ENCODE measurements around the gene CPM. TPM values are rescaled to one million over a fixed set of nuclear protein-coding genes. Genes with fewer than 3 reads are reported as not detected.

CPM gene
- total and polyA plus RNA-seq, 4 donors = 14.2 to 65.0 (median 24.0) TPM

DNA sequence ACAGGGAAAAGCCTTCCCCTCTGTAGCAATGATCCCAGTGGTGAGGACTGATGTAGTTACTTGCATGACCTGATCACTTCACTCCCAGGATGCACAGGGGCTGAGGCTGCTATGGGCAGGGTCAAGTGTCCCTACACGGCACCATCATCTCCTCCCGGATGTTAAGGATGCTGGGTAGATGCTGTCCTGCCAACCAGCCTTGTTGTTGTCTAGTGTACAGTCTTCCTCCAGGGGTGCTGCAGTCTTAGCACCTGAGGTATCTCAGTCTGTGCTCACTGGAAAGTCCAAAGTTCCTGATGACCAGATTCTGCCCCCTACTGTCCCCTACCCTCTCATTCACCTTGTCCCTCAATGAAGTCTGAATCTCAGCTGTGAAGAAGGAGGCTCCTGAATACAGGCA, 20.1 kb downstream of the CPM start (continued):
- TF ChIP-seq TAF1 (conservative IDR thresholded peaks at IDR 0.05) (no peak), FOXA1 (IDR thresholded peaks at IDR 0.05) (no peak), EGR1 (IDR thresholded peaks at IDR 0.05; ENCODE audit: low read depth in 2 of 2) (no peak), YY1 (IDR thresholded peaks at IDR 0.05) (no peak), HNF4G (IDR thresholded peaks at IDR 0.05) (no peak), RAD21 (IDR thresholded peaks at IDR 0.05) (no peak), RXRA (IDR thresholded peaks at IDR 0.05) (no peak)
- TF ChIP-seq, protein P1, sequence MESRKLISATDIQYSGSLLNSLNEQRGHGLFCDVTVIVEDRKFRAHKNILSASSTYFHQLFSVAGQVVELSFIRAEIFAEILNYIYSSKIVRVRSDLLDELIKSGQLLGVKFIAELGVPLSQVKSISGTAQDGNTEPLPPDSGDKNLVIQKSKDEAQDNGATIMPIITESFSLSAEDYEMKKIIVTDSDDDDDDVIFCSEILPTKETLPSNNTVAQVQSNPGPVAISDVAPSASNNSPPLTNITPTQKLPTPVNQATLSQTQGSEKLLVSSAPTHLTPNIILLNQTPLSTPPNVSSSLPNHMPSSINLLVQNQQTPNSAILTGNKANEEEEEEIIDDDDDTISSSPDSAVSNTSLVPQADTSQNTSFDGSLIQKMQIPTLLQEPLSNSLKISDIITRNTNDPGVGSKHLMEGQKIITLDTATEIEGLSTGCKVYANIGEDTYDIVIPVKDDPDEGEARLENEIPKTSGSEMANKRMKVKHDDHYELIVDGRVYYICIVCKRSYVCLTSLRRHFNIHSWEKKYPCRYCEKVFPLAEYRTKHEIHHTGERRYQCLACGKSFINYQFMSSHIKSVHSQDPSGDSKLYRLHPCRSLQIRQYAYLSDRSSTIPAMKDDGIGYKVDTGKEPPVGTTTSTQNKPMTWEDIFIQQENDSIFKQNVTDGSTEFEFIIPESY (IDR thresholded peaks at IDR 0.05) = no peak

DNA sequence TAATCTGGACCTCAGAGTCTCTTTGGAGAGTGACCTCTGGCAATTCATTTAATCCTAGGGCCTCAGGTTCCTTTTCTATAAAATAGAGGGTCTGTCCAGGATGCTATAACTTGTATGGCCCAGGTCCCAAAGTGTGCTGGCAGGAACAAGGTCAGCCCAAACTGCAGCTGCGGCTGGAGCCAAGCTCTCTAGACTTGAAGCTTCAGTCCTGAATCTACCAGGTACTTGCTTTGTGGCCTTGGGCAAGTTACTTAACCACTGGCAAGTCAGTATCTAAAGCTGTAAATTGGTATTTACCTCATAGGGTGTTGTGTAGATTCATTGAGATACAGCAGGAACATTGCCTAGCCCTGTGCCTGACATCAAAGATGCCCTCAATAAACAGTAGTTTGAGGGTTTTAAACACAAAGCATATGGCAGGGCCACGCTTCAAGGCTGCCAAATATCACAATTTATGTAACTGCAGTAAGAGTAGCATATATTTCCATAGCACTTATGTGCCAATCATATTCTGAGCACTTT, 21.7 kb downstream of the CPM start:
- WGBS = 73% methylated on average over 2 of the region's 2 CpGs
- TF ChIP-seq RXRA (IDR thresholded peaks at IDR 0.05) (no peak), HNF4G (IDR thresholded peaks at IDR 0.05) (no peak), EGR1 (IDR thresholded peaks at IDR 0.05; ENCODE audit: low read depth in 2 of 2) (no peak), SP1 (IDR thresholded peaks at IDR 0.05) (no peak), FOXA2 (IDR thresholded peaks at IDR 0.05) (no peak), RAD21 (IDR thresholded peaks at IDR 0.05) (no peak), HNF4A (conservative IDR thresholded peaks at IDR 0.05) (no peak), TAF1 (conservative IDR thresholded peaks at IDR 0.05) (no peak), GABPA (IDR thresholded peaks at IDR 0.05 in 1 of 2, conservative IDR thresholded peaks at IDR 0.05 in 1 of 2) (no peak)
- TF ChIP-seq, protein P2, sequence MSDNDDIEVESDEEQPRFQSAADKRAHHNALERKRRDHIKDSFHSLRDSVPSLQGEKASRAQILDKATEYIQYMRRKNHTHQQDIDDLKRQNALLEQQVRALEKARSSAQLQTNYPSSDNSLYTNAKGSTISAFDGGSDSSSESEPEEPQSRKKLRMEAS (IDR thresholded peaks at IDR 0.05) = no peak
- TF ChIP-seq, protein P3, sequence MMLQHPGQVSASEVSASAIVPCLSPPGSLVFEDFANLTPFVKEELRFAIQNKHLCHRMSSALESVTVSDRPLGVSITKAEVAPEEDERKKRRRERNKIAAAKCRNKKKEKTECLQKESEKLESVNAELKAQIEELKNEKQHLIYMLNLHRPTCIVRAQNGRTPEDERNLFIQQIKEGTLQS (IDR thresholded peaks at IDR 0.05) = no peak
- TF ChIP-seq, protein P4, sequence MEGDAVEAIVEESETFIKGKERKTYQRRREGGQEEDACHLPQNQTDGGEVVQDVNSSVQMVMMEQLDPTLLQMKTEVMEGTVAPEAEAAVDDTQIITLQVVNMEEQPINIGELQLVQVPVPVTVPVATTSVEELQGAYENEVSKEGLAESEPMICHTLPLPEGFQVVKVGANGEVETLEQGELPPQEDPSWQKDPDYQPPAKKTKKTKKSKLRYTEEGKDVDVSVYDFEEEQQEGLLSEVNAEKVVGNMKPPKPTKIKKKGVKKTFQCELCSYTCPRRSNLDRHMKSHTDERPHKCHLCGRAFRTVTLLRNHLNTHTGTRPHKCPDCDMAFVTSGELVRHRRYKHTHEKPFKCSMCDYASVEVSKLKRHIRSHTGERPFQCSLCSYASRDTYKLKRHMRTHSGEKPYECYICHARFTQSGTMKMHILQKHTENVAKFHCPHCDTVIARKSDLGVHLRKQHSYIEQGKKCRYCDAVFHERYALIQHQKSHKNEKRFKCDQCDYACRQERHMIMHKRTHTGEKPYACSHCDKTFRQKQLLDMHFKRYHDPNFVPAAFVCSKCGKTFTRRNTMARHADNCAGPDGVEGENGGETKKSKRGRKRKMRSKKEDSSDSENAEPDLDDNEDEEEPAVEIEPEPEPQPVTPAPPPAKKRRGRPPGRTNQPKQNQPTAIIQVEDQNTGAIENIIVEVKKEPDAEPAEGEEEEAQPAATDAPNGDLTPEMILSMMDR (IDR thresholded peaks at IDR 0.05; ENCODE audit: low read depth, low read length, missing input control) = no peak

DNA sequence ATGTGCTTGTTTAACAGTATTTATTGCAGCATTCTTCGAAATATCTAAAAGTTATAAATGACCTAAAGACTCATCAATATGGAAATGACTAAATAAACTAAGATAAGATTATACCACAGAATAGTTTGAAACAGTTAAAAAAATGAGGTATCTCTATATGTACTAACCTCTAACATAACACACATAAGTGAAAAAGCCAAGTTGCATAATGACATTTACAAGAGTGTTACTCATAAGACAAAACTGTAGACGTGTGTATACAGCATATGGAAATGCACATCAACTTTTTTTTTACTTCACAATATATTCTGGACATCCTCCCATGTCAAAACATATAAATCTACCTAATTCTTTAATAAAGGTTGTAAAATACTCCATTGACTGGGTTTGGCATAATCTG, 22.8 kb downstream of the CPM start:
- H3K9ac ChIP-seq (ENCODE audit: low read depth in 1 of 2, low read length in 2 of 2) = no peak overlapping the region
- H3K27me3 ChIP-seq (ENCODE audit: control insufficient read depth in 4 of 4, insufficient read depth in 4 of 4, low read length in 3 of 4) = no peaks in the 10 kb centered on the region
- H3K9me3 ChIP-seq (ENCODE audit: control insufficient read depth in 4 of 4, low read length in 3 of 4) = no peaks in the 10 kb centered on the region
- H3K36me3 ChIP-seq (ENCODE audit: control insufficient read depth in 4 of 4, insufficient read depth in 3 of 4, low read depth in 1 of 4, low read length in 3 of 4) = no peaks in the 10 kb centered on the region
- H3K4me3 ChIP-seq (ENCODE audit: low read depth in 1 of 3, low read length in 3 of 3) = no peak overlapping the region
- no peak overlapping the region for H3K27ac ChIP-seq (ENCODE audit: low read depth in 1 of 2, low read length in 2 of 2)
- 88% methylated on average over 2 of the region's 2 CpGs for WGBS
- no peak for DNase-seq (ENCODE audit: low spot score)
- H3K4me1 ChIP-seq (ENCODE audit: control insufficient read depth in 4 of 4, insufficient read depth in 4 of 4, low read length in 3 of 4) = no peaks in the 10 kb centered on the region
- no peak for TF ChIP-seq GABPA (IDR thresholded peaks at IDR 0.05 in 1 of 2, conservative IDR thresholded peaks at IDR 0.05 in 1 of 2)
- TF ChIP-seq, protein P1 (IDR thresholded peaks at IDR 0.05) = no peak
- TF ChIP-seq, protein P4 (IDR thresholded peaks at IDR 0.05; ENCODE audit: low read depth, low read length, missing input control) = no peak
- TF ChIP-seq, protein P5, sequence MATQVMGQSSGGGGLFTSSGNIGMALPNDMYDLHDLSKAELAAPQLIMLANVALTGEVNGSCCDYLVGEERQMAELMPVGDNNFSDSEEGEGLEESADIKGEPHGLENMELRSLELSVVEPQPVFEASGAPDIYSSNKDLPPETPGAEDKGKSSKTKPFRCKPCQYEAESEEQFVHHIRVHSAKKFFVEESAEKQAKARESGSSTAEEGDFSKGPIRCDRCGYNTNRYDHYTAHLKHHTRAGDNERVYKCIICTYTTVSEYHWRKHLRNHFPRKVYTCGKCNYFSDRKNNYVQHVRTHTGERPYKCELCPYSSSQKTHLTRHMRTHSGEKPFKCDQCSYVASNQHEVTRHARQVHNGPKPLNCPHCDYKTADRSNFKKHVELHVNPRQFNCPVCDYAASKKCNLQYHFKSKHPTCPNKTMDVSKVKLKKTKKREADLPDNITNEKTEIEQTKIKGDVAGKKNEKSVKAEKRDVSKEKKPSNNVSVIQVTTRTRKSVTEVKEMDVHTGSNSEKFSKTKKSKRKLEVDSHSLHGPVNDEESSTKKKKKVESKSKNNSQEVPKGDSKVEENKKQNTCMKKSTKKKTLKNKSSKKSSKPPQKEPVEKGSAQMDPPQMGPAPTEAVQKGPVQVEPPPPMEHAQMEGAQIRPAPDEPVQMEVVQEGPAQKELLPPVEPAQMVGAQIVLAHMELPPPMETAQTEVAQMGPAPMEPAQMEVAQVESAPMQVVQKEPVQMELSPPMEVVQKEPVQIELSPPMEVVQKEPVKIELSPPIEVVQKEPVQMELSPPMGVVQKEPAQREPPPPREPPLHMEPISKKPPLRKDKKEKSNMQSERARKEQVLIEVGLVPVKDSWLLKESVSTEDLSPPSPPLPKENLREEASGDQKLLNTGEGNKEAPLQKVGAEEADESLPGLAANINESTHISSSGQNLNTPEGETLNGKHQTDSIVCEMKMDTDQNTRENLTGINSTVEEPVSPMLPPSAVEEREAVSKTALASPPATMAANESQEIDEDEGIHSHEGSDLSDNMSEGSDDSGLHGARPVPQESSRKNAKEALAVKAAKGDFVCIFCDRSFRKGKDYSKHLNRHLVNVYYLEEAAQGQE (IDR thresholded peaks at IDR 0.05) = no peak
- no peak for TF ChIP-seq JUND (IDR thresholded peaks at IDR 0.05)
- no peak for TF ChIP-seq FOXA1 (IDR thresholded peaks at IDR 0.05)
- no peak for TF ChIP-seq FOXA2 (IDR thresholded peaks at IDR 0.05)
- TF ChIP-seq SP1 (IDR thresholded peaks at IDR 0.05) = no peak
- TF ChIP-seq NR2F2 (IDR thresholded peaks at IDR 0.05) = no peak

More for the DNA sequence above, 21.7 kb downstream of the CPM start:
- Histone ChIP-seq H3K27me3 (ENCODE audit: control insufficient read depth in 4 of 4, insufficient read depth in 4 of 4, low read length in 3 of 4) (no peaks in the 10 kb centered on the region), H3K4me1 (ENCODE audit: control insufficient read depth in 4 of 4, insufficient read depth in 4 of 4, low read length in 3 of 4) (no peaks in the 10 kb centered on the region), H3K9me3 (ENCODE audit: control insufficient read depth in 4 of 4, low read length in 3 of 4) (no peaks in the 10 kb centered on the region), H3K36me3 (ENCODE audit: control insufficient read depth in 4 of 4, insufficient read depth in 3 of 4, low read depth in 1 of 4, low read length in 3 of 4) (no peaks in the 10 kb centered on the region), H3K9ac (ENCODE audit: low read depth in 1 of 2, low read length in 2 of 2) (no peak overlapping the region), H3K4me3 (ENCODE audit: low read depth in 1 of 3, low read length in 3 of 3) (no peak overlapping the region), H3K27ac (ENCODE audit: low read depth in 1 of 2, low read length in 2 of 2) (no peak overlapping the region)
- no peak for DNase-seq (ENCODE audit: low spot score)
